NB4 (cell line): Measurements from ENCODE around the gene RANBP3.

ENCODE experiments used
- DNase-seq: peaks from one replicate; pipeline ENCODE4 v3.0.0; 2010; ENCODE audit warnings: low read depth
- H3K4me3 ChIP-seq: one replicate; pipeline ENCODE4 v1.5.1; 2011; ENCODE audit warnings: mild to moderate bottlenecking, low read depth, low read length, moderate library complexity
- CTCF ChIP-seq: IDR thresholded peaks from one replicate; pipeline ENCODE4 v1.5.1; 2012; ENCODE audit warnings: low read depth, low read length
- MAX ChIP-seq: IDR thresholded peaks from 2 replicates; pipeline ENCODE4 v1.6.1; 2011; ENCODE audit warnings: low read depth, low read length
- MYC ChIP-seq: IDR thresholded peaks from 2 replicates; pipeline ENCODE4 v1.6.1; 2011; ENCODE audit warnings: low read depth, low read length
- POLR2A ChIP-seq: IDR thresholded peaks from 2 replicates; pipeline ENCODE4 v1.6.1; 2011; ENCODE audit warnings: mild to moderate bottlenecking; ENCODE audit not compliant: insufficient read length; ENCODE audit errors: extremely low read depth

The RANBP3 gene

GRCh38 chr19:5985098-5985783 lies 7.3 kb upstream of the RANBP3 start:
- no peak for DNase-seq
- TF ChIP-seq POLR2A (no peak), MYC (no peak), MAX (no peak), CTCF (no peak)
- H3K4me3 ChIP-seq = no peak overlapping the region

- TF ChIP-seq MYC = peak; percentile 46; the same call in 1 of the 2 replicates
- peak; percentile 65; the same call in 1 of the 2 replicates for TF ChIP-seq MAX
- no peak for TF ChIP-seq CTCF
- peak; percentile 69 for TF ChIP-seq POLR2A
- peak; percentile 91 for DNase-seq
- H3K4me3 ChIP-seq = no peak overlapping the region
Observed at GRCh38 chr19:5984600-5984999, 6.7 kb upstream of the RANBP3 start.

DNA sequence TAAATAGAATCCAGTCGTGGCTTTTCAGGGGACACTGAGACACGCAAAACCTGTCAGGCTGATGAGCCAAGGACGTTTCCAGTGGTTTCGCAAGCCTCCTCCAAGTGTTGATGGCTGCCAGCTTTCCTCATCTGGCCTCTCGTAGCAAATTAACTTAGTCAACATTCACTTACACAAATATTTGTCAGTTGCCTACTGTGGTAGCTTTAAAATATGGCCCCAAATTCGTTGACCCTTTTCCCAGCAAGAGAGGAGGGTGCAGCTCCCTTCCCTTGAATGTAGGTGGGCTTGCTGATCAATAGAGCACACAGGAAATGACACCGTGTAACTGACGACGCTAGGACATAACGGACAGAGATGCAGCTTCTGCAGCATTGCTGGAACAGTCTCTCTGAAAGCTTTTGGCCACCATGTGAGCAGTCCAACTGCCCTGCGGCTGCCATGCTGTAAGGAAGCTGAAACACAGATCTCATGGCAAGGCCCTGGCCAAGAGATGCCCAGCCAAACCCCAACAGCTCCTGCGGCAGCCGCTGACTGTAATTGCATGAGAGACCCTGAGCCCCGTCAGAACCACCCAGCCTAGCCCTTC lies 5.5 kb upstream of the RANBP3 start:
- TF ChIP-seq POLR2A = peak; percentile 16
- TF ChIP-seq MYC = 0 out of 2 replicates have a peak, but pooled peaks have one; percentile 67
- peak; percentile 51 for TF ChIP-seq MAX
- TF ChIP-seq CTCF = no peak
- peak overlapping the region; percentile 32 for H3K4me3 ChIP-seq
- DNase-seq = peak; percentile 78

DNA sequence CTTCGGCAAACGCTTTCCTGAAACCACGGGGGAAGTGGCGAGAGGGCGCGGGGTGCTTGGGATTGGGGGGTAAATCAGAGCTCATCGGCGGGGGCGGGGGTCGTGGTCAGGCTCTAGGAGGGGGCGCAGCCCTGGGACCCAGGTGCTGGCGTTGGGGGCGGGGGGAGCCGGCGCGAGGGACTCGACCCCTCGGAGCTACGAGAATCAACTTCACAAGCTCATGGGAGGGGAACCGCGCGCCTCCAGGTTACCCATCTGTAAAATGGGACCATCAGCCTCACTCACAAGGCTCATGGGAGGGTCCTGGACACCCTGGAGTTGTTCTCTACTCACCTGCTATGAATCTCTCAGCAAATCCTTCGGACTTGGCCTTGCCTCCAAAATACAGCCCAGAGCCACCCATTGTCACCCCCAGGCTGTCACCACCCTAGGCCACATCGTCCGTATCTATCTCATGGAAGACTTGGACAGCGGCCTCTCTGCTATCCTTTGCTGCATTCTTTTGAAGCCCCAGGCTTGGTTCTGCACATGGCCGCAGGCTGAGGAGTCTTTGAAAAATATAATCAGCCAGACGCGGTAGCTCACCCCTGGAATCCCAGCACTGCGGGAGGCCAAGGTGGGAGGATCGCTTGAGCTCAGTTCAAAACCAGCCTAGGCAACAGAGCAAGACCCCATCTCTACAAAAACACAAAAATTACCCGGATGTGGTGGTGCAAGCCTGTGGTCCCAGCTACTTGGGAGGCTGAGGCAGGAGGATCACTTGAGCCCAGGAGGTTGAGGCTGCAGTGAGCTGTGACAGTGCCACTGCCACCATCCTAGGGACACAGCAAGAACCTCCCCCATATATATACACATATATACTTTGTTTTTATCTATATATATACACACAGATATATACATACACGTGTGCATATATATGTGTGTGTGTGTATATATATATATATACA lies 939 bp upstream of the RANBP3 start:
- DNase-seq = peak; percentile 46
- peak overlapping the region; percentile 90 for H3K4me3 ChIP-seq
- TF ChIP-seq POLR2A (no peak), MAX (no peak), CTCF (no peak), MYC (no peak)

DNA sequence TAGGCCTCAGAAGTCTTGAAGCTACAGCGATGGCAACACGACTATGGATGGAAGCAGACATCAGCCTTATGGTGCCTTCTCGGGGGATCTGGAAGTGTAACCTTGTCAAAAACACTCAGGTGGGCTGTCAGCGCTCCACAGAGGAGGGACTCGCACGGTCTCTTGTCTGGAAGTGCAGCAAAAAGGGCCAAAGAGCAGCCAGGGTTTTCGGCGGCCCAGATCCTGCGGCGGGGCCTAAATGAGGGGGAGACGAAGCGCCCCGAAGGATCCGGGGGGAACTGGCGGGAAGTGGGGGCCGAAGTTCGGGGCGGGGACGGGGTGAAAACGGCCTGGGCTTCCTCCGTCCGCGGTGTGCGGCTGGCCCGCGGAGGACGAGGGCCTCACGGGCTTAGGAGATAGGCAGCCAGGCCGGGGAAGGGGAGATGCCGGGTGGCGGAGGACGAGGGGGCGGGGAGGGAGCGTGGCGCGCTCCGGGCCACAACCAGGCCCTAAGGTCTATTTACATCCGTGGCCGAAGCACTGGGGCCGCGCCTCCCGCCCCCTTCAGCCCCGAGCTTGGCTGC lies 637 bp downstream of the RANBP3 start:
- TF ChIP-seq CTCF (no peak), MAX (no peak), POLR2A (no peak), MYC (no peak)
- peak; percentile 21 for DNase-seq
- H3K4me3 ChIP-seq = peak overlapping the region; percentile 77
